Sigmoid colon (tissue), 4 donors: ENCODE measurements around the gene FCAMR.

Source experiments
- EP300 ChIP-seq, 4 donors: sonication (generic); formaldehyde crosslinking; IDR thresholded peaks; one replicate each; pipeline ENCODE4 v1.6.1; 2017; ENCODE audit warnings: antibody characterized with exemption in 4 of 4
- POLR2A ChIP-seq, 2 donors: fragments of 450-650 bp; IDR thresholded peaks; one replicate each; pipeline ENCODE4 v1.6.1; 2016; ENCODE audit warnings: antibody characterized with exemption in 2 of 2, mild to moderate bottlenecking in 2 of 2, moderate library complexity in 2 of 2
- TF ChIP-seq, protein P1 (sequence below), 4 experiments: fragments of 450-650 bp in 3 of 4; fragments of 200-600 bp in 1 of 4; IDR thresholded peaks; one replicate each; pipeline ENCODE4 v1.5.1; 2016 to 2019; ENCODE audit warnings: antibody characterized with exemption in 4 of 4, mild to moderate bottlenecking in 3 of 4, moderate library complexity in 2 of 4

- TF ChIP-seq EP300 (IDR thresholded peaks at IDR 0.05): no peak
- TF ChIP-seq, protein P1, sequence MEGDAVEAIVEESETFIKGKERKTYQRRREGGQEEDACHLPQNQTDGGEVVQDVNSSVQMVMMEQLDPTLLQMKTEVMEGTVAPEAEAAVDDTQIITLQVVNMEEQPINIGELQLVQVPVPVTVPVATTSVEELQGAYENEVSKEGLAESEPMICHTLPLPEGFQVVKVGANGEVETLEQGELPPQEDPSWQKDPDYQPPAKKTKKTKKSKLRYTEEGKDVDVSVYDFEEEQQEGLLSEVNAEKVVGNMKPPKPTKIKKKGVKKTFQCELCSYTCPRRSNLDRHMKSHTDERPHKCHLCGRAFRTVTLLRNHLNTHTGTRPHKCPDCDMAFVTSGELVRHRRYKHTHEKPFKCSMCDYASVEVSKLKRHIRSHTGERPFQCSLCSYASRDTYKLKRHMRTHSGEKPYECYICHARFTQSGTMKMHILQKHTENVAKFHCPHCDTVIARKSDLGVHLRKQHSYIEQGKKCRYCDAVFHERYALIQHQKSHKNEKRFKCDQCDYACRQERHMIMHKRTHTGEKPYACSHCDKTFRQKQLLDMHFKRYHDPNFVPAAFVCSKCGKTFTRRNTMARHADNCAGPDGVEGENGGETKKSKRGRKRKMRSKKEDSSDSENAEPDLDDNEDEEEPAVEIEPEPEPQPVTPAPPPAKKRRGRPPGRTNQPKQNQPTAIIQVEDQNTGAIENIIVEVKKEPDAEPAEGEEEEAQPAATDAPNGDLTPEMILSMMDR (IDR thresholded peaks at IDR 0.05): no peak
- TF ChIP-seq POLR2A (IDR thresholded peaks at IDR 0.05): no peak
These were observed 48.4 kb upstream of the FCAMR start for GRCh38 chr1:207018707-207019106.
